Uterus (tissue), 2 donors: ENCODE measurements around the gene NRG3.

Source experiments
- POLR2A ChIP-seq, 2 donors: fragments of 450-650 bp; IDR thresholded peaks; one replicate each; pipeline ENCODE4 v1.6.1; 2016; ENCODE audit warnings: antibody characterized with exemption in 2 of 2, mild to moderate bottlenecking in 1 of 2, moderate library complexity in 1 of 2
- TF ChIP-seq, protein P1 (sequence below), 4 experiments: fragments of 200-600 bp in 2 of 4; fragments of 450-650 bp in 2 of 4; sonication (generic) in 2 of 4; IDR thresholded peaks; one replicate each; pipeline ENCODE4 v1.5.1; 2016 to 2019; ENCODE audit warnings: antibody characterized with exemption in 4 of 4, mild to moderate bottlenecking in 2 of 4, moderate library complexity in 1 of 4

DNA sequence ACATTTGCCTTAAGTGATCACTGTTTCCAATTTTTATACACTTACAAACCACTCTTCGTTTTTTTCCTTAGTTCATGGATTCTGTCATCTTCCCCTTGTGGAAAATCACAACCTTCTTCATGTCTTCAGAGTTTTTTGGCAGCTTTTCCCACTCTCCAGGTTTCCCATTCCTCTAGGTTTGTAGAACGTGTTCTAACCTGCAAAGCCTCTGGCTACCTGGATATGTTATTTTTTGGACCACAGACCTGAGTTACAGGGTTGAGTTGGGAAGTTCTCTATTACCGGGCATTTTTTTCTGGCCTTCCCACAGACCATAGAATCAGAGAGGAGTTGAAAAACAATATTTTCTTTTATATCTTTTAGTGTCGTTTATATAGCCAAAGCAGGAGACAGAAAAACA lies 30.2 kb downstream of the NRG3 start:
- TF ChIP-seq, protein P1, sequence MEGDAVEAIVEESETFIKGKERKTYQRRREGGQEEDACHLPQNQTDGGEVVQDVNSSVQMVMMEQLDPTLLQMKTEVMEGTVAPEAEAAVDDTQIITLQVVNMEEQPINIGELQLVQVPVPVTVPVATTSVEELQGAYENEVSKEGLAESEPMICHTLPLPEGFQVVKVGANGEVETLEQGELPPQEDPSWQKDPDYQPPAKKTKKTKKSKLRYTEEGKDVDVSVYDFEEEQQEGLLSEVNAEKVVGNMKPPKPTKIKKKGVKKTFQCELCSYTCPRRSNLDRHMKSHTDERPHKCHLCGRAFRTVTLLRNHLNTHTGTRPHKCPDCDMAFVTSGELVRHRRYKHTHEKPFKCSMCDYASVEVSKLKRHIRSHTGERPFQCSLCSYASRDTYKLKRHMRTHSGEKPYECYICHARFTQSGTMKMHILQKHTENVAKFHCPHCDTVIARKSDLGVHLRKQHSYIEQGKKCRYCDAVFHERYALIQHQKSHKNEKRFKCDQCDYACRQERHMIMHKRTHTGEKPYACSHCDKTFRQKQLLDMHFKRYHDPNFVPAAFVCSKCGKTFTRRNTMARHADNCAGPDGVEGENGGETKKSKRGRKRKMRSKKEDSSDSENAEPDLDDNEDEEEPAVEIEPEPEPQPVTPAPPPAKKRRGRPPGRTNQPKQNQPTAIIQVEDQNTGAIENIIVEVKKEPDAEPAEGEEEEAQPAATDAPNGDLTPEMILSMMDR (IDR thresholded peaks at IDR 0.05), result no peak
- no peak for TF ChIP-seq POLR2A (IDR thresholded peaks at IDR 0.05)
